IPS-20b (cell line): ENCODE results near the gene NFAT5.

Experiments
- H3K27ac ChIP-seq: one replicate; pipeline ENCODE4 v1.5.1; 2013; ENCODE audit warnings: low read length
- H3K27me3 ChIP-seq: 2 replicates; pipeline ENCODE4 v1.6.1; 2013; ENCODE audit warnings: mild to moderate bottlenecking, low read length, inconsistent platforms; ENCODE audit not compliant: insufficient read depth
- H3K36me3 ChIP-seq: 2 replicates; pipeline ENCODE4 v1.6.1; 2013; ENCODE audit warnings: low read depth, mild to moderate bottlenecking, inconsistent platforms, low read length, moderate library complexity; ENCODE audit not compliant: insufficient read depth
- H3K4me1 ChIP-seq: 2 replicates; pipeline ENCODE4 v1.6.1; 2013; ENCODE audit warnings: mild to moderate bottlenecking, control low read depth, inconsistent platforms, low read length, moderate library complexity; ENCODE audit not compliant: insufficient read depth
- H3K4me3 ChIP-seq: 2 replicates; pipeline ENCODE4 v1.5.1; 2013; ENCODE audit warnings: mild to moderate bottlenecking, low read length, inconsistent platforms
- H3K9ac ChIP-seq: 2 replicates; pipeline ENCODE4 v1.6.1; 2013; ENCODE audit warnings: low read depth, mild to moderate bottlenecking, inconsistent platforms, low read length, moderate library complexity
- H3K9me3 ChIP-seq: 2 replicates; pipeline ENCODE4 v1.6.1; 2013; ENCODE audit warnings: mild to moderate bottlenecking, low read depth, low read length, inconsistent platforms; ENCODE audit not compliant: insufficient read depth

The NFAT5 gene

GRCh38 chr16:69601250-69601649 lies 35.5 kb downstream of the NFAT5 start:
- H3K36me3 ChIP-seq: no peaks in the 10 kb centered on the region
- no peaks in the 10 kb centered on the region for H3K4me1 ChIP-seq
- H3K9me3 ChIP-seq: no peaks in the 10 kb centered on the region
- no peak overlapping the region for H3K4me3 ChIP-seq
- no peaks in the 10 kb centered on the region for H3K27me3 ChIP-seq
- H3K9ac ChIP-seq: no peak overlapping the region
- H3K27ac ChIP-seq: no peak overlapping the region

GRCh38 chr16:69606985-69607384 lies 41.2 kb downstream of the NFAT5 start:
- Histone ChIP-seq H3K36me3 (no peaks in the 10 kb centered on the region), H3K9me3 (no peaks in the 10 kb centered on the region), H3K9ac (no peak overlapping the region), H3K4me1 (peaks cover 15% of the 10 kb centered on the region), H3K27ac (no peak overlapping the region), H3K27me3 (no peaks in the 10 kb centered on the region), H3K4me3 (no peak overlapping the region)

GRCh38 chr16:69607674-69608073 lies 41.9 kb downstream of the NFAT5 start:
- Histone ChIP-seq H3K36me3 (no peaks in the 10 kb centered on the region), H3K9me3 (no peaks in the 10 kb centered on the region), H3K27me3 (no peaks in the 10 kb centered on the region), H3K4me3 (no peak overlapping the region), H3K9ac (no peak overlapping the region), H3K27ac (no peak overlapping the region), H3K4me1 (peaks cover 15% of the 10 kb centered on the region)

- Histone ChIP-seq H3K9ac (0 out of 2 replicates have a peak overlapping the region, but pooled peaks have one; percentile 45), H3K4me3 (no peak overlapping the region), H3K9me3 (no peaks in the 10 kb centered on the region), H3K36me3 (no peaks in the 10 kb centered on the region), H3K27ac (no peak overlapping the region), H3K4me1 (peaks cover 15% of the 10 kb centered on the region), H3K27me3 (no peaks in the 10 kb centered on the region)
These were observed 44.6 kb downstream of the NFAT5 start for GRCh38 chr16:69610356-69610755.

GRCh38 chr16:69611103-69611640 lies 45.4 kb downstream of the NFAT5 start:
- Histone ChIP-seq H3K4me3 (no peak overlapping the region), H3K9ac (no peak overlapping the region), H3K9me3 (no peaks in the 10 kb centered on the region), H3K27me3 (no peaks in the 10 kb centered on the region), H3K4me1 (peaks cover 15% of the 10 kb centered on the region), H3K27ac (no peak overlapping the region), H3K36me3 (no peaks in the 10 kb centered on the region)

GRCh38 chr16:69613378-69614154 lies 47.8 kb downstream of the NFAT5 start:
- H3K4me3 ChIP-seq: no peak overlapping the region
- H3K36me3 ChIP-seq: no peaks in the 10 kb centered on the region
- no peaks in the 10 kb centered on the region for H3K9me3 ChIP-seq
- H3K27me3 ChIP-seq: no peaks in the 10 kb centered on the region
- peaks cover 15% of the 10 kb centered on the region for H3K4me1 ChIP-seq
- H3K27ac ChIP-seq: no peak overlapping the region
- no peak overlapping the region for H3K9ac ChIP-seq

- H3K27ac ChIP-seq: no peak overlapping the region
- peaks cover 9% of the 10 kb centered on the region for H3K4me1 ChIP-seq
- H3K36me3 ChIP-seq: no peaks in the 10 kb centered on the region; the same call in 1 of the 2 replicates
- no peaks in the 10 kb centered on the region for H3K27me3 ChIP-seq
- H3K4me3 ChIP-seq: no peak overlapping the region
- no peaks in the 10 kb centered on the region for H3K9me3 ChIP-seq
- 0 out of 2 replicates have a peak overlapping the region, but pooled peaks have one; percentile 3 for H3K9ac ChIP-seq
These were observed 49.8 kb downstream of the NFAT5 start for GRCh38 chr16:69615528-69615927.

GRCh38 chr16:69616082-69616481 lies 50.3 kb downstream of the NFAT5 start:
- 0 out of 2 replicates have a peak overlapping the region, but pooled peaks have one; percentile 3 for H3K9ac ChIP-seq

GRCh38 chr16:69618307-69618706 lies 52.5 kb downstream of the NFAT5 start:
- Histone ChIP-seq H3K36me3 (no peaks in the 10 kb centered on the region; the same call in 1 of the 2 replicates), H3K4me1 (no peaks in the 10 kb centered on the region), H3K4me3 (no peak overlapping the region), H3K27ac (no peak overlapping the region), H3K27me3 (no peaks in the 10 kb centered on the region), H3K9me3 (no peaks in the 10 kb centered on the region), H3K9ac (no peak overlapping the region)

More at GRCh38 chr16:69616082-69616481, 50.3 kb downstream of the NFAT5 start:
- Histone ChIP-seq H3K36me3 (no peaks in the 10 kb centered on the region; the same call in 1 of the 2 replicates), H3K27ac (no peak overlapping the region), H3K27me3 (no peaks in the 10 kb centered on the region), H3K4me3 (no peak overlapping the region), H3K9me3 (no peaks in the 10 kb centered on the region), H3K4me1 (0 out of 2 replicates have a peak, but pooled peaks cover 5% of the 10 kb centered on the region)

- no peaks in the 10 kb centered on the region; the same call in 1 of the 2 replicates for H3K36me3 ChIP-seq
- H3K9ac ChIP-seq: no peak overlapping the region
- H3K4me1 ChIP-seq: no peaks in the 10 kb centered on the region
- no peak overlapping the region for H3K4me3 ChIP-seq
- no peaks in the 10 kb centered on the region for H3K9me3 ChIP-seq
- no peak overlapping the region for H3K27ac ChIP-seq
- H3K27me3 ChIP-seq: no peaks in the 10 kb centered on the region
These were observed 53.0 kb downstream of the NFAT5 start for GRCh38 chr16:69618721-69619120.

GRCh38 chr16:69619514-69619913 lies 53.7 kb downstream of the NFAT5 start:
- no peaks in the 10 kb centered on the region for H3K27me3 ChIP-seq
- no peak overlapping the region for H3K9ac ChIP-seq
- H3K4me1 ChIP-seq: no peaks in the 10 kb centered on the region
- no peaks in the 10 kb centered on the region for H3K9me3 ChIP-seq
- no peak overlapping the region for H3K27ac ChIP-seq
- no peaks in the 10 kb centered on the region; the same call in 1 of the 2 replicates for H3K36me3 ChIP-seq
- H3K4me3 ChIP-seq: no peak overlapping the region

GRCh38 chr16:69620573-69620972 lies 54.8 kb downstream of the NFAT5 start:
- Histone ChIP-seq H3K9ac (no peak overlapping the region), H3K9me3 (no peaks in the 10 kb centered on the region), H3K4me1 (no peaks in the 10 kb centered on the region), H3K27me3 (no peaks in the 10 kb centered on the region), H3K4me3 (no peak overlapping the region), H3K36me3 (no peaks in the 10 kb centered on the region; the same call in 1 of the 2 replicates), H3K27ac (no peak overlapping the region)
